Hematopoietic multipotent progenitor cell treated with erythropoietin and hydrocortisone succinate and interleukin-3 and kit ligand, for 6 days (in vitro differentiated cells): Measurements from ENCODE around the gene FKBP8.
A peak's percentile ranks its signal among the peaks of the same experiment; 100 is the strongest.

ENCODE experiments used
- DNase-seq: peaks from one replicate; pipeline ENCODE4 v3.0.0-alpha.2; 2015

The FKBP8 gene

DNA sequence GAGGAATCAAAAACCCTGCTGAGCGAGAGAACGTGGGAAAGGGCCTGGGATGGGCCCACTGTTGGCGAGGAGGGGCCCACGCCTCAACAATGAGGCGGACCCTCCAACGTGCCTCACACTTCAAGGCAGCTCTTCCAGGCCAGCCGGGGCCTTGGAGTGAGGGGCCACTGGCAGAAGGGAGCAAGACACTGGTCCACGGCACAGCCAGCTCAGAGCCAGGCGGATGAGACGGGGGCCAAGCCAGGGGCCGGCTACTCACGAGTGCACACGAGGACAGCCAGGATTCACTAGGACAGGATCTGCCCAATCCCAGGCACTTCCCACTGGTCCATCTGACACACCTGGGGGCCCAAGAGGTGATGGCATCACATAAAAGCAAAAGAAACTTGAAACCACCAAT, 42.0 kb downstream of the FKBP8 start:
- DNase-seq = no peak

DNA sequence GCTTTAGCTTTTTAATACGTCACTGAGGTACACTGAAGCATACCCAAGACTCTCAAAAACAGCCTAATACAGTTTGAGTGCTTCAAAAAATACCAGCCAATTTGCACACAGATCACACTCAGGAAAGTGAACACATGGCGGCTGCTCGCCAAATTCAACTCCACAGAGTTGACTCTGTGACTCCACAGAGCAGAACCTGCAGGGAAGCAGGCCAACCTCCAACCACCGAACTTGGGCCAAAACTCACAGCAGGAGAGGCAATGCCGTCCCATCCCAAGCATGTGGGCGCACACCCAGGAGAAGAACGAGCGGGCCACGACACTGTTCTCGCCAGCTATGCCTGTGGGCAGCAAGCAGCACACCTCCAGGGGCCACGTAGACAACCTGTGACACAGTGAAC, 42.6 kb downstream of the FKBP8 start:
- no peak for DNase-seq

DNA sequence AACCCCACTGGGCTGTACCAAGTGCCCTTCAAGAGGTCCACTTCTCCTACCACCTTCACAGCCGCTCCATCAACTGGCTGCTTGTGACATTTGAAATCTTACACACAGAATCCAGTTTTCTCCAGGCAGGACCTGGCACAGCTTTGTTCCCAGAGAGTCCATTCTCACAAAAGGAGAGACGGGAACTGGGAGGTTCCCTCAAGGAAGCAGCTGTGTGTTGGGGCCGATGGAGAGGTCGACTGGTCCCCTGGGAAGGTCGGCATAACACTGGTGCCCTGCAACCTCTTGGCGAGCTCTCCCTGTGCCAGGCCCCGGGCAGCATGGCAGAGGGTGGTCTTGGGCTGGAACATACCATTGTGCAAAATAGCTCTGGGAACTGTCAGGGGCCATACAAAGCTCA, 43.0 kb downstream of the FKBP8 start:
- no peak for DNase-seq

DNA sequence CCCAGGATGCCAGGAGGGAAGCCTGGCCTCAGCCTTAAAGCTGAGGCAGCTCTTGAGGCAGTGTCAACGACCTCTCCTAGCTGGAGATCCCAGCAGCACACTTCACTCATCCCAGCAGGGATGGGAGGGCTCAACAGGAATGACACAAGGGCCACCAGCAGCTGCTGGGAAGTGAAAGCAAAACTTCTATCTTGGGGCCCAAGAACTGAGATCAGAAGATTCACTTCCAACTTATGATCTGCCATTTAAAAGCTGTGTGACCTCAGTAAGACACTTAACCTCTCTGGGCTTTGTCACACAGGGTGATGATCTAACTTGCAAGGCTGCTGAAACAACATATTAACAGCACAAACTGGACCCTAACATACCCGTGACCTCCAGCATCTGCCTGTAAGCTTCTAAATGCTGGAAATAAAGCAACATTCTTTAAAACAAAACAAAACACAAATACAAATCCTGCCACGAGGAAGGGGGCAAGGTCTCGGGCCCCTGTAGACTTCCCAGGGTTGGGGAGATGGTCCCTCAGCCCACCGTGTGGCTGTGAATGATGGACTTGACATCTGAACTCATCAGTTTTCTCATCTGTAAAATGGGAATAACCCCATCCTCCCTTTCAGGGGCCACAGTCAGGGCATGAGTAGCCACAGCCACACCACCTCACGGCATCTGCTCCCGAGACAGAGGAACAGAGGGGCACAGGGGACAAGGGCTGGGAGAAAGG, 44.2 kb downstream of the FKBP8 start:
- no peak for DNase-seq

DNA sequence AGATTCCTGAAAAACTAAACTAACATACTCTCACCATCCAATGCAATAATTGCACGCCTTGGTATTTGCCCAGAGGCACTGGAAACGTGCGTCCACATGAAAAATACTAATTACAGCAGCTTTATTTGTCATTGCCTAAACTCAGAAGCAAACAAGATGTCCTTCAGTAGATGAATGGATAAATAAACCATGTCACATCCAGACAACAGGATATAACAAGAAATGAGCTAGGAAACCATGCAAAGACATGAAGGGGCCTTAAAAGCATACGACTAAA, 46.5 kb downstream of the FKBP8 start:
- no peak for DNase-seq

DNA sequence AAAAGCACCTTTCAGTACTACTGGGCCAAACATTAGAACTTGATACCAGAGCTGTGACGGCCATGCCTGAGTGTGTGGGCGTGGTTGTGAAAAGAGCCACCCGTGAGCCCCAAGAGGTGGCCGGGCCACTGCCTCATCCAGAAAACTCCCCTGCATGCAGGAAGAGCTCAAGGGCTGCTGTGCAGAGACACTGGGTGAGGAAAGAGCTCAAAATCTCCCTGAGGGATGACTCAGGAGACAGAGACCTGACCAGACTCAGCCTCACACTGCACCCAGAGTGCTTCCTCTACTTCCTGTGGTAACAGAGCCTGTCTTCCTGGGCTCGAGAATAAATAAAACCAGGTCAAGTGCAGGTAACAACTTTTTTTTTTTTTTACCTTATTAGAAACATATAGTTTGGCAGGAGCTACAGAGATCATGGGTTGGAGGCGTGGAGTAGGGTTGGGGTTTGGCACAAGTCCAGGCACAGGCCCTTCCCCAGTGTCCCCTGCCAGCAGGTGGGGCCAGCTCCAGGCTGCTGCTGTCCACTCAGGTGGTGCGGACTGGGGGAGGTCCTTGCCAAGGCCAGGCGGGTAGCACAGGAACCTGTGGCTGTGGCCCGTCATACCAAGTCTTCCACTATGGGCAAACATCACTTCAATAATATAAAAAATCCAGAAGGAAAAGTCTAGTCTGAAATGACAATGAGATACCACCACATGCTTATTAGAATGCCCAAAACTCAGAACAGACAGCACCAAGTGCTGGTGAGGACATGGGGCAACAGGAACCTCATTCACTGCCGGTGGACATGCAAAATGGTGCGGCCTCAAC, 47.0 kb downstream of the FKBP8 start:
- peak; percentile 67 for DNase-seq

DNA sequence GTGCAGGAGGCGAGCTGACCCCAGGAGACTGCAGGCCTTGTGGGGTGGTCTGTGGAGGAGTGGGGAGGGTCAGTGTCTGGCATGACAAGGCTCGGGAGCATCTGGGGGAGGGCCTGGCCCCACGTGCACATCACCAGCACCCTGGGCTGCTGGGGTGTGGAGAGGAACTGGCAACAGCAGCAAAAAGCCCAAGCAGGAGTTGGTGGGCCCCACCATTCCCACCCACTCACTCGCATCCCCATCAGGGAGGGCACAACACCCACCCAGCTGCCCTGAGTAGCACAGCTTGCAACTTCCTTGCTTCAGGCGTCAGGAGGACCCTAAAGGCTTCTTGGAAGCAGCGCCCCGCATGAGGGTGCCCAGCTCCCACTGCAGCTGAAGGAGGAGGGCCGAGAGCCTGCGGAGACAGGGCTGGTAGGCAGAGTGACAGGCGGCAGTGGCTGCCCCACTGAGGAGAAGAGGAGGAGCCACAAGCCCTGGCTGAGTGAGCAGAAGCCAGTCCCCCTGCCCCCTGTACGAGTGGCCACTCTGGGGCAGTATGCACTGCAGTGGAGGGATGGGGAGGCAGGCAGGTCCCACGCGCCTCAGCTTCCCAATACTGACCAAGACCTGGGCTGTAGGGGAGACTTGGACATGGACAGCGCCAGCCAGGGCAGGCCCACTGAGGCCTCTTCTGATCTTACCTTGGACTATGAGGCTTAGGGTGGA, 48.0 kb downstream of the FKBP8 start:
- no peak for DNase-seq

DNA sequence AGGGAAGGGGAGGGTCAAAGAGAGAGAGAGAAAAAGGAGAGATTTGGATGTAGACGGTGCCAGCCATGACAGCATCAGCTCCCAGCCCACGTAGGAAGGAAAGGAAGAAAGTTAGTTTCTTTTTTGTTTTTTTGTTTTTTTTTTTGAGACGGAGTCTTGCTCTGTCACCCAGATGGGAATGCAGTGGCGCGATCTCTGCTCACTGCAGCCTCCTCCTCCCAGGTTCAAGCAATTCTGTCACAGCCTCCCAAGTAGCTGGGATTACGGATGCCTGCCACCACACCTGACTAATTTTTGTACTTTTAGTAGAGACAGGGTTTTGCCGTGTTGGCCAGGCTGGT, 49.1 kb downstream of the FKBP8 start:
- DNase-seq = no peak

DNA sequence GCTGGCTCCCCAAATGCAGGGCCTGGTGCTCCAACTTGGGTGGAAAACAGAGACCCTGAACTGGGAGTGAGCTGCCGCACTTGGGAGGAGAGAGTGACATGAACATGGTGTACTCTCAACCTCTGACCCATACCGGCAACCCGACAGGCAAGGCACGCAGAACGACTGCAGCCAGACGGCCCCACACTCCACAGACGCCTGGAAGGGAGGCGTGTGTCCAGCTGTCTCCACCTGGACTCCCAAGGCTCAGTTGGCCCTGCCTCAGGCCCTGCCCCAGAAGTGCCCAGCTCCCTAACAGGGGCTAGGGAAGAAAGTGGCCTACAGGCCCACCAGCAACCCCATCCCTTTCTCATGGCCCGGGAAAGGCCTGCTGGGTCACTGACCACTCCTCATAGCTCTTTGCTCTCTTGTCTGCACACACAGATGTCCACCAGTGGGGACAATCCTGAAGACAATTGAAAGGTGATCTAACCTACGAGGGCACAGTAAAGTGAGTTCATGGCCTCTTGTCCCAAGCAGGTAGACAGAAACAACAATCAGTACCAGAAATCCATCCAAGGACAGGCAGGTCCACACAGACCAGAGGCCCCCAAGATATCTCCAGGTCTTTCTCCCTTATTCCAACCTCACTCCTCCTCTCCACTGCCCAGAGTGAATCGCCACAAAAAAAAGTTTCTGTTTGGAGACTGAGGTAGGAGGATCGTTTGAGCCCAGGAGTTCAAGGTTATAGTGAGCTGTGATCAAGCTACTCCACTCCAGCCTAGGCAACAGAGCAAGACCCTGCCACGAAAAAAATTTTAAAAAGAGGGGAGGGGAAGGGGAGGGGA, 49.7 kb downstream of the FKBP8 start:
- DNase-seq = no peak

DNA sequence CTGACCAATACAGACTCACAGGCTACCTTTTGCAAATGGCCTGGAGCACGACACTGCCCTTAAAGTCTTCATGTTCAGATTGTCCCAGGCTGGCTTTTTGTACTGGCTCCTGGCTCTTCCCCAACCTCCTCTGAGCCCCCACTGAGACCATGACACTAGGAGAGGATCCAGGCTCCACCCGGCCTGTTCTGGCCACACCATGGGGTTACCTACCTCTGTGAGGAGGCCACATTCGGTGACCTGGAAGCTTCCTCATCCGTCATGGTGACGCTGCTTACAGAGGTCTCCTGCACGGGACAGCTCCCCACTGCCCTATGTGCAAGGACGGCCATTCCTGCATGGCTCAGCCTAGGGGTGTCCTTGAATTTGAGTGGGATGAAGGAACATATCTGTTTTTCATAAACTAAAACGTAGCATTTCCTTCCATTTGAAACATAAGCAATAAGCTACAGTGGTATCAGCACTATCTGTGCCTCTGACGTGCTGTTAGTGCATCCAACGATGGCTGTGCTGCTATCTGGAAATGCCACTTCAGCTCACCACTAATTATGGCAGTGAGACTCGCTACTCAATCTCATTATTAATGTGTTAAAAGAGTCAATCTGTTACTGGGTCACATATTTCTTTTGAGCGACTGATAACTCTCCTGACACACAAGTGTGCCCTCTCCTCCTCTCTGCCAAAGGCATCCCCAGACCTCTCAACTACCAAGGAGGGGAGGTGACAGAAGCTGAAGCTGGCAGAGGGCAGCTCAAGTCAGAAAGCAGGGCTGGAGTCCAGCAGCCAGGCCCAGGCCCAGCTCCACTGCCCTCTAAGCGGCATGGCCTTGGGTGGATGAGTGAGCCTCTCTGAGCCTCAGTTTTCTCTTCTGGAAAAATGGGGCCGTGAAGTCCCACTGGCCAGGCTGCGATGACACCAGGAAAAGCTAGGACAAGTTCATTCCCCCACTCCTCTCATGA, 51.1 kb downstream of the FKBP8 start:
- no peak for DNase-seq

DNA sequence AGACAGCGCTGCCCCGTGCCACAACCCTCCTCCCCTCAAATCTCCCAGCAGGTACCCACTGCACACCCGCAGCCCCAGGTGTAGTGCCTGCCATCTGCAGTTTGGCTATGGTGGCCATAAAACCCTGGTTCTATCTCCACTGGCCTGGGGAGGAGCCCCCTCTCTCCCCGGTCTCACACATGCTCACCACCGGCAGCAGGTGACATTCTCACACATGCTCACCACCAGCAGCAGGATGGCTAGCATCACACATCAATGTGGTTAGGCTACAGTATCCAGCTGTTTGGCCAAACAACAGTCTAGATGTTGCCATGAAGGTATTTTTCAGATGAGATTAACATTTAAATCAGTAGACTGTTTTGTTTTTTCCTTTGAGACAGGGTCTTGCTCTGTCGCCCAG, 52.6 kb downstream of the FKBP8 start:
- DNase-seq = no peak

DNA sequence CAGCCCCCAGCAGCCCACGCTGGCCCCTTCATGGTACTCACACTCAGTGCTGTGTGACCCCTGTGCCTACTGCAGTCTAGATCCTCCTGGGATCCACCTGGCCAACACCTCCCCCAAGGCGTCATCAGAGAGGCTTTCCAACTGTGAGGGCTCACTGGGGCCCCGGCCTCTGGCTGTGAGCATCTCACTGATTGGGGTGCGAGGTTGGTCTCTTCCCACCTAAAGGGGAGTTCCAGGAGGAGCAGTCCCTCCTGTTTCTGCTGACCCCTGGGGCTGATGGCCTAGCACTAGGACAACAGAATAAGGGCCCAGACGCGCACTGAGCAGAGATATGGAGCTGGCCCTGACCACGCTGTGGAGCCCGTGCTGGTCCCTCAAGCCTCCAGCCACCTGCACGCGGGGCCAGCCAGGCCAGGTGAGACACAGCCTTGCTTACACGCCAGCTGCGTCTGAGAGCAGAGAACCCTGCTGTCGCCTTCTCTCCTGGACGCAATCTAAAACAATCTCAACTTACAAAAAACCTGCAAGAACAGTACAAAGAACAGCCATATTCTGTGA, 53.7 kb downstream of the FKBP8 start:
- no peak for DNase-seq

DNA sequence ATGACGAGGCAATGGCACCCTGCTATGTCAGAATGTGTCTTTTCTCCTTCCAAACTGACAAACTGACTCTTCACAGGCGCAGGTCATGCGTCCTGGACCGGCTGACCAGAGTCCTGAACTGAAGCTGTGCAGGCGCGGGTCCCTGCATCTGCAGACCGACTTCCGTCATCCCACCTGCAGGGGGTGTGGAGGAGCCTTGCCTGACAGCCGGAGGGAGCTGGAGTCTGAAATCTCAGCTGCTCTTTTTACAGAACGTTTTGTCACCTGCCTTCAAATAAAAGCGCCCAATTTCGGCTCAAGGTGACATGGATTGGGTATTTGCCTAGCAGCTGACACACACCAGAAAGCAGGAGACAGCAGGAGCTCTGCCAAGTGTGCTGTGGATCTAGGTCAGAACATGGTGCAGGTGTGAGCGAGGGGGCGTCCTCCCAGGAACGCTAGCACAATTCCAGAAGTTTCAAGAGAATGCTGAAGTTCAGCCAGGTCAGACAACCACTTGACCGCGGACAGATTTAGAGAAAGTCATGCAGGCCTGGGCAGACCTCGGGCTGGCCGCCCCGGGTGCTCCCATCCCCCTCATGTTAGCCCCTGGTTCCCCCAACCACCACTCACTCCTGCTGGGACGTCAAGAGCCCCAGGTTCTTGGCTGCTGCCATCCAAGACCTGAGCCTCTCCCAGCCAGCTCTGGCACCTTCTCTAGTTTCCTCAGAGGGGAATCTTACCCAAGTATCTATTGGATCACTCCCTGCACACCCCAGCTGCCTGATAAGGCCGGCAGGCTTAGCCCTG, 54.3 kb downstream of the FKBP8 start:
- DNase-seq = peak; percentile 27

DNA sequence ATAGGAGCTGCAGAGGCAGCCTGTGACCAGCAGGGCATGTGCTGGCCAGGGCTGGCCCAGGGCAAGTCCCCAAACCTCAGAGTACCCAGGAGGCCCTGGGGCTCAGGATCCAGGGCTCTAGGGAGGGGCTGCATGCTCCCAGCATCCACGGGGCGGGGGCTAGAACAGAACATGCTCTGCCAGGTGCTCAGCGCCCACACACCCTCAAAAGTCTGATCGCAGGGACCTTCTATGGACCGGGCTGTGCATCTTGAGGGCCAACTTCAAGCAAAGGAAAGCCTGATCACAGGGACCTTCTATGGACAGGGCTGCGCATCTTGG, 55.0 kb downstream of the FKBP8 start:
- DNase-seq = peak; percentile 68

DNA sequence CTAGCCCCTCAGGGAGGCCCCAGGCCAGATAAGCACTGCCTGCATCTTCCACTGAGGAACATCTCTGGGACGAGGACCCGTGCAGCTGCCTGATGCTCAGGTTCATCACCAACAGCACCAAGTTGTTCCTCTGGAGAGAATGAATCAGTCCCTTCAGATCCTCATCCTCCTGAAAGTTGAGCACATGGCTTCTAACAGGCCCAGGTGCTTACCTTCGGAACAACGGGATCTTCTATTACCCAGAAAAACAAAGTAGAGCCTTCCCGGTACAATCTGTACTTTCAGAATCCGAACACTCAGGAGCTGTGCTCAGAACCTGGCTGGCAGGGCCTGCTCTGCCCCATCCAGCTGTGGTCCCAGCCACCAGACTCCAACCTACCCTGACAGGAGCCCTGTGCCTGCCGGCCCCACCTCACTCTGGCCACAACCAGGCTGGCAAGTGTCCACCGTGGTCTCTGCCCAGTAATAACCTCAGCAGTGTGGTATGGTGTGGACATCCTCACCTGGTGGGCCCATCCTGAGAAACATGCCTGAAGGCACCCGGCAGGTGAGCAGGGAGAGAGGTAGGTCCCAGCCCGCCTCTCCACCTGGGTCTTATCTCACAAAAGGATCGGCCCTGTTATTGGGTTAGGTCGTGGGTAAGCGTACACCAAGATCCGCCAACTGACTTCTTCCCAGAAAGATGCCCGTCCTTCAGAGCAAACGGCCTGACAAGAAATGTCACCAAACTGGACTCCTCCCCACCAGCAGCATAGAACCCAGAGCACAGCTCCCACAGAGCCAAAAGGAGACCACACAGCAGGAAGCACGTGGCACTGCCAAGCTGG, 55.6 kb downstream of the FKBP8 start:
- no peak for DNase-seq

DNA sequence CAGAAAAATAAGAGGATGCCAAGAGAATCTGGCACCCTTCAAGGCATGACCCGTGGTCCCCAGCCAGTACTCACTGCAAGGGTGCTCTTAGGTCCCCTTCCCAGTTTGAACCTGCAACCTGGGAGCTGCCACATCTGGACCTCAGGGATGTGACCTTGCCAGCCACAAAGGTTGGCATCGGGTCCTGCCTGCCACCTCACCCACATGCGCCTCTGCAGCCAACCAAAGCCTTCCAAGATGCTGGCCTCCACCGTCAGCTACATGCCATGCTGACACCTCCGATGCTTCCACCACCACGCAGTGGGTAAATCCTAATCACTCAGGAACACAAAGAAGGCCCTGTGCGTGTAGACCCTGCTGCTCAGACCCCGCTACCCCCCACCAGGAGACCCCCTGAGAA, 56.6 kb downstream of the FKBP8 start:
- DNase-seq = no peak

DNA sequence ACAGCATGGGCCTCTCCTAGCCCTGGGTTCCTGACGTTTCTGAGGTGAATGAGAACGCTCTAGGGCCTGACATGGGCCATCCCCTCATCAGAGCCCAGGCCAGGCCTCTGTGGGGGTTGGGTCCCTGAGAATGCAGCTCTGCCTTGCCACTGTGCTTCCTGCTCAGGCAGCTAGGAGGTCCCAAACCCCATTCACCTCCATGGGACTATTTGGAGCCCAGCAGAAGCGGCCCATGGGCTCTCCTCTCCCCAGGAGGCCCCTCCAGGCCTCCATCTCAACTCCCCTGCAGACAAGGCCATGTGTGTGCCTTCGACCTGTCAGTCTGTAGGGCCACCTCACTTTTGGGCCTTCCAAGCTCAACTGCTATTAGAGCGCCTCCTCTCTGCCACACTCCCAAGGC, 58.4 kb downstream of the FKBP8 start:
- DNase-seq = peak; percentile 40

DNA sequence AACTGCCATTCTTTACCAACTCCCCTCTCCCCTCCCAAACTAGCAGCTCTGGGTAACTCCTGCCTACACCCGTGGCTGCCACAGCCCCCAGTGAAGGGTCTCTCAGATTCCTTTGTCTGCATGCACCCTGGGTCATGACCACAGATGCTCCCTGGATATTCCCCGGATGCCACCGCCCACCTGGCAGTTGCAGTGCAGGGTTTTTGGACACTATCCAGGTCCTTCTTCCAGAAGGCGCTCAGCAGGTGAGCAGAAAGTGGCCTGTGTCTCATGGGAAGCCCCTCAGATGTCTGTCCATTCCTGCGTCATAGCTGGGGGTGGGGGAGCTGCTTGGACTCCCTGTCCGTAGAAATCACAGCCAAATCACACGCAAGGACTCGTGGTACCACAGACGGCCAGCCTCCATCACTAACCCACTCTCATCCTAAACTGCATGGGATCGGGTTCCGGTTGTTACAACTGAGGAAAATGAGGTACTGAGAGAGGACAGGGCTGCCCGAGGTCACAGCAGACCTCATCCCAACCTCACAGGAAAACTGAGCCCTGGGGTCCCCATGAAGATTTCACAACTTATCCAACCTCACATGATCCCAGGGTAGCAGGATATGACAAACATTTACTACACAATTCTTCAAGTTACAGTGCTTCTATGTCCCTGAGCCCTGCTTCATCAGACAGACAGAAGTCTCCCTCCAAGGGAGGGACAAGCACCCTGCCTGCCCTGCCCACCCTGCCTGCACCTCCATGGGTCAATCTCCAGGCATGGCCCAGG, 60.1 kb downstream of the FKBP8 start:
- DNase-seq = no peak
